ENCODE results near the gene EFNA1.

DNA sequence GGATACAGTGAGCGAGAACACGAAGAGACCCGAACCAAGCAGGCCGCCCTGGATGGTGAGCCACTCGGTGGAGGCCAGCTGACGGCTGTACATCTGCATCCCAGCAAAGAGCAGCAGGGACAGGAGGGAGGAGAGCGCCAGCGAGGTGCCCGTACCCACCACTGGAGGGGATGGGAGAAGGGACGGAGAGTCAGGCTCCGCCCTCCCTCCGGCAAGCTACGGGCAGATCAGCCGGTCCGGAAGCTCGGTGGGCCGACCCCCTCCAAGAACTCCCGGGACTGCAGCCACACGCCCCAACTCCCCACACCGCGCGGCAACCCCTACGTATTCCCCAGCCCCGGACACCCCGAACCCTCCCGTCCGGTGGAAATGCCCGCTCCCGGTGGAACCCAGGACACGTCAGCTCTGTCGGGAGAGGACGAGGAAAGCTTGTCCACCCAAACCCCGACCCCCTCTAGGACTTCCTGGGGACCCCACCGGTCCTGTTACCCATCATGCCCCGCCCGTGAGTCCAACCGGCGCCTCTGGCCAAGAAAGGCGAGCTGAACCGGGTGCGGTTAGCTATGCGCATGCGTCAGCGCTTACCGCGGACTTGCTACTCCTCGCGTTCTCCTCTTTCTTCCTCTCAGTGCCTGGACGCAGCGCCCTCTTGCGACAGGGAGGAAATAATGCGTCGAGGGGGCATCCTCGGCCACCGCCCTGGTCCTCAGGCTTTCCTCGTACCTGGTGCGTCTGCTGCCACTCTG is 45.2 kb downstream of the EFNA1 start, which contains the start of gene KRTCAP2:
- TF ChIP-seq, protein P1, sequence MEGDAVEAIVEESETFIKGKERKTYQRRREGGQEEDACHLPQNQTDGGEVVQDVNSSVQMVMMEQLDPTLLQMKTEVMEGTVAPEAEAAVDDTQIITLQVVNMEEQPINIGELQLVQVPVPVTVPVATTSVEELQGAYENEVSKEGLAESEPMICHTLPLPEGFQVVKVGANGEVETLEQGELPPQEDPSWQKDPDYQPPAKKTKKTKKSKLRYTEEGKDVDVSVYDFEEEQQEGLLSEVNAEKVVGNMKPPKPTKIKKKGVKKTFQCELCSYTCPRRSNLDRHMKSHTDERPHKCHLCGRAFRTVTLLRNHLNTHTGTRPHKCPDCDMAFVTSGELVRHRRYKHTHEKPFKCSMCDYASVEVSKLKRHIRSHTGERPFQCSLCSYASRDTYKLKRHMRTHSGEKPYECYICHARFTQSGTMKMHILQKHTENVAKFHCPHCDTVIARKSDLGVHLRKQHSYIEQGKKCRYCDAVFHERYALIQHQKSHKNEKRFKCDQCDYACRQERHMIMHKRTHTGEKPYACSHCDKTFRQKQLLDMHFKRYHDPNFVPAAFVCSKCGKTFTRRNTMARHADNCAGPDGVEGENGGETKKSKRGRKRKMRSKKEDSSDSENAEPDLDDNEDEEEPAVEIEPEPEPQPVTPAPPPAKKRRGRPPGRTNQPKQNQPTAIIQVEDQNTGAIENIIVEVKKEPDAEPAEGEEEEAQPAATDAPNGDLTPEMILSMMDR (IDR thresholded peaks at IDR 0.05), result peak; percentile 100
- TF ChIP-seq ZFX (IDR thresholded peaks at IDR 0.05; ENCODE audit: borderline replicate concordance), result no peak
